Measurements from ENCODE around the gene NPB. TPM values are rescaled to one million over a fixed set of nuclear protein-coding genes. Genes with fewer than 3 reads are reported as not detected.

Gene NPB
- total RNA-seq, 1 experiment from 2014 or later = 0.34 TPM

GRCh38 chr17:81940538-81941483 is 38.8 kb downstream of the NPB start:
- DNase-seq (ENCODE audit: low read depth) = no peak

DNA sequence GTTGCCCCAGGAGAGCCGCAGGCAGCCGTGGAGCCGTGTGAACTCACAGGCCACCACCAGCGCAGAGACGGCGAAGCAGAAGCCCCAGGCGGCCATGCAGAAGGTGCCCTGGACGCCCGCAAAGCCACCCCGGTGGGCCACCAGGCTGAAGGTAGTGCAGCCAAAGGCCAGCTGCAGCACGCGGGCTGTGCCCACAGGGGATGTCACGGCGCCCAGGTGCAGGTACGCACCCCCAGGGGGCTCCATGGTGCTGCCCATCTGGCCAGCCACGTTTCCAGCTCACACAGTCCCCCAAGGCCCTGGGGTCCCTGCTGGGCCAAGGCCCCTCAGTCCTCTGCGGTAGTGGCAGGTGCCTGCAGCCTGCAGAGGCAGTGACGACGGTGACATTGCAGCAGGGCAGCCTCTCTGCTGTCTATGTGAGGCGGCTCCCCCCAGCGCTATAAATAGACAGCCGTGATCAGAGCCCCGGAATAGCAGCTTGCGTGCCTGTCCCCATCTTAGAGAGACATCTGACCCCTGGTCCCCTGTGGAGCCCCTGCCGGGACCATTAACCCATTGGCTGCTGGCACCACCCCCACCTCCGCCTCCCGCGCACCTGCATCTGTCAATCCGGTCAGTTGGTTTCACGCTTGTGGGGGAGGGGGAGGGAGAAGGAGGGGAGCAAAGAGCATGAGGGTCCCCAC is 39.6 kb downstream of the NPB start:
- no peak for DNase-seq (ENCODE audit: low read depth)

DNA sequence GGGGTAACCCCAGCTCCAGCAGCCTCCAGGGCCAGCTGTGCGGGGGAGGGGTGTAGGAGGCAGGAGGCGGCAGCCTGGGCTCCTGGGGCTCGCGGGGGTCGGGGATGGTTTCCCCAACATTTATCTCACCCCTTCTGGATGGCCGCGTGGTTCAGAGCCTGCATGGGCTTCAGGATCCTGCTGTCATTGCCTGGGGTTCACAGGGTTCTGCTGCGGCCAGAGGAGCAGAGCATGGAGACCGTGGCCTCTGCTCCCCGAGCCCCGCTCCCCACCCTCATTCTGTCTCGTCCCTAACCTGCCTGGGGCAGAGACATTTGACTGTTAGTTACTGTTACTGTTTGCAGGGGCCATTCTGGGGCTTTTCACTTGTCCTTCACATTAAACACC is 40.1 kb downstream of the NPB start:
- DNase-seq (ENCODE audit: low read depth) = no peak

DNA sequence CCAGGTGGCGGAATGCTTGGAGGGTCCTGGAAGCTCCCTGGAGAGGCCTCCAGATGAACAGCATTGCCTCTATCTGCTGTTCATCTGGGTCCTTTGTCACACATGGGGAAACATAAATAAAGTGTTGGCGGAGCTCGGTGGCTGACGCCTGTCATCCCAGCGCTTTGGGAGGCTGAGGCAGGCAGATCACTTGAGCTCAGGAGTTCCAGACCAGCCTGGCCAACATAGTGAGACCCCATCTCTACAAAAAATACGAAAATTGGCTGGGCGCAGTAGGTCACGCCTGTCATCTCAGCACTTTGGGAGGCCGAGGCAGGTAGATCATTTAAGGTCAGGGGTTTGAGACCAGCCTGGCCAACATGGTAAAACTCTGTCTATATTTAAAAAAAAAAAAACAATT is 42.8 kb downstream of the NPB start:
- DNase-seq (ENCODE audit: low read depth) = no peak

GRCh38 chr17:81947189-81947588 is 45.2 kb downstream of the NPB start, which contains the start of gene MYADML2:
TSS of gene MYADML2 (minus strand) at chr17:81947233. CDS start at chr17:81941741, 5,492 bp downstream.
- DNase-seq (ENCODE audit: low read depth) = no peak

DNA sequence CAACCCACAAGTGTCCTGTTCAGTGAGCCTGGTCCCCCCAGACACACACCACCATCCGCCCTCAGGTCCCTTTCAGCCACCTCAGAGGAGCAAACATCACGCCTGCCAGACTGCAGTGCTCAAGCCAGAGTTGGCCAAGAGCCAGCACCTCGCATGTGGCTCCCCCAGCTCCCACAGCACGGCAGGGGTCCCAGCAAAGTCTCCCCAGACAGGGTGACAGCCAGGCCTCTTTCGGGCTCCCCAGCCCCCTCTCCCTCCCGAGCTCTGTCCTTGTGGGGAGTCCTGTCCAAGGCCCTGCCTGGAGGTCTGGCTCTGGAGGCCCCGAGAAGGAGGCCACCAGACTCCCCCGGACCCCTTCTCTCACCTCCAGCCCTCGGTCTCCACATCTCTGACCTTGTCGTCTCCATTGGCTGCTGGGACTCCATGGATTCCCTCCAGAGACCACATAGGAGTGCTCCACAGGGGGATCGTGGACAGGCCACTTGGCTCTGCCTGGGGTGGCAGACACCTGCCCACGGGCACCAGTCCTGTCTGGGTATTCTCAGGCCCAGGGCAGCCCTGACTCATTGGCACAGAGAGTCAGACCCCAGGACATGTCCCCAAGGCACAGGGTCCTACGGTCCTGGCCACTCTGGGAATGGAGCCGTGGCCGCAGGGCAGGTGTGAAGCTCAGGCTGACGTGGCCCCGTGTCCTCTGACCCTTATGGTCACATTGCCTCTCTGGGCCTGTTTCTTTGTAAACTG is 46.8 kb downstream of the NPB start:
- no peak for DNase-seq (ENCODE audit: low read depth)

DNA sequence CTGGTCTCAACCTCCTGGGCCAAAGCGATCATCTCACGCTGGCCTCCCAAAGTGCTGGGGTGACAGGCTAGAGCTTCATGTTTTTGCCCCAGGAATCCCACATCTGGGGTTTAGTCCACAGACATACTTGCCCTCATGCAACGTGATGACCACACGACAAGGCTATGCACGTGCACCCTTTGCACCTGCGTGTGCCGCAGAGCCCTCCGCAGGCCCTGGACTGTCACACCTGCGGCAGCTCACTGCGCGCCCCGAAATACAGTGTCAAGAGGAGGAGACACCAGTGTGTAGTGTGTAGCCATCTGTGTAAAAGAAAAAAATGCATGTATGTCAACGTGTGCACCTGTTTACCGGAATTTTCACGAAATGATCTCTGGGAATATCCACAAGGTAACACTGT is 48.5 kb downstream of the NPB start:
- no peak for DNase-seq (ENCODE audit: low read depth)

- no peak for DNase-seq (ENCODE audit: low read depth)
Observed at GRCh38 chr17:81951785-81952684, 50.0 kb downstream of the NPB start.

Other genes with a start within 250 kb of the NPB start
- gene PDE6G, start 245.7 kb upstream of the NPB start, total RNA-seq (2014; rRNA removed; shearing (Covaris generic)) = 0.10 and 0.35 TPM in 2 replicates
- gene OXLD1, start 235.6 kb upstream of the NPB start, total RNA-seq (2014; rRNA removed; shearing (Covaris generic)) = 63.5 and 66.8 TPM in 2 replicates
- 47.3 and 60.3 TPM in 2 replicates for gene CCDC137, start 235.5 kb upstream of the NPB start, total RNA-seq (2014; rRNA removed; shearing (Covaris generic))
- gene ARL16, start 218.4 kb upstream of the NPB start, total RNA-seq (2014; rRNA removed; shearing (Covaris generic)) = 47.9 and 59.7 TPM in 2 replicates
- 165 and 172 TPM in 2 replicates for gene HGS, start 218.2 kb upstream of the NPB start, total RNA-seq (2014; rRNA removed; shearing (Covaris generic))
- 51.9 and 57.7 TPM in 2 replicates for gene MRPL12, start 198.9 kb upstream of the NPB start, total RNA-seq (2014; rRNA removed; shearing (Covaris generic))
- gene SLC25A10, start 190.0 kb upstream of the NPB start, total RNA-seq (2014; rRNA removed; shearing (Covaris generic)) = 96.9 and 106 TPM in 2 replicates
- gene GCGR, start 98.1 kb upstream of the NPB start, total RNA-seq (2014; rRNA removed; shearing (Covaris generic)) = not detected in 2 replicates
- gene MCRIP1, start 68.9 kb upstream of the NPB start, total RNA-seq (2014; rRNA removed; shearing (Covaris generic)) = 81.9 and 87.0 TPM in 2 replicates
- gene PPP1R27, start 67.2 kb upstream of the NPB start, total RNA-seq (2014; rRNA removed; shearing (Covaris generic)) = 0.47 TPM in 1 of 2 replicates, not detected in the other
- gene P4HB, start 41.7 kb upstream of the NPB start, total RNA-seq (2014; rRNA removed; shearing (Covaris generic)) = 784 and 825 TPM in 2 replicates
- gene ARHGDIA, start 30.9 kb upstream of the NPB start, total RNA-seq (2014; rRNA removed; shearing (Covaris generic)) = 206 and 315 TPM in 2 replicates
- 311 and 338 TPM in 2 replicates for gene ALYREF, start 10.7 kb upstream of the NPB start, total RNA-seq (2014; rRNA removed; shearing (Covaris generic))
- 100 and 133 TPM in 2 replicates for gene ANAPC11, start 10.5 kb upstream of the NPB start, total RNA-seq (2014; rRNA removed; shearing (Covaris generic))
- gene PCYT2, start 9.2 kb downstream of the NPB start, total RNA-seq (2014; rRNA removed; shearing (Covaris generic)) = 27.6 and 34.8 TPM in 2 replicates
- 19.4 and 20.2 TPM in 2 replicates for gene SIRT7, start 15.9 kb downstream of the NPB start, total RNA-seq (2014; rRNA removed; shearing (Covaris generic))
- gene MAFG, start 25.5 kb downstream of the NPB start, total RNA-seq (2014; rRNA removed; shearing (Covaris generic)) = 19.2 and 21.1 TPM in 2 replicates
- 58.8 and 67.1 TPM in 2 replicates for gene PYCR1, start 35.1 kb downstream of the NPB start, total RNA-seq (2014; rRNA removed; shearing (Covaris generic))
- not detected in 2 replicates for gene MYADML2, start 45.0 kb downstream of the NPB start, total RNA-seq (2014; rRNA removed; shearing (Covaris generic))
- not detected in 2 replicates for gene NOTUM, start 58.9 kb downstream of the NPB start, total RNA-seq (2014; rRNA removed; shearing (Covaris generic))
- gene ASPSCR1, start 75.4 kb downstream of the NPB start, total RNA-seq (2014; rRNA removed; shearing (Covaris generic)) = 41.2 and 49.3 TPM in 2 replicates
- 97.0 and 172 TPM in 2 replicates for gene CENPX, start 120.6 kb downstream of the NPB start, total RNA-seq (2014; rRNA removed; shearing (Covaris generic))
- 16.1 and 17.2 TPM in 2 replicates for gene LRRC45, start 121.1 kb downstream of the NPB start, total RNA-seq (2014; rRNA removed; shearing (Covaris generic))
- 41.7 and 46.9 TPM in 2 replicates for gene RAC3, start 129.4 kb downstream of the NPB start, total RNA-seq (2014; rRNA removed; shearing (Covaris generic))
- gene DCXR, start 135.5 kb downstream of the NPB start, total RNA-seq (2014; rRNA removed; shearing (Covaris generic)) = 75.1 and 83.5 TPM in 2 replicates
- gene RFNG, start 149.6 kb downstream of the NPB start, total RNA-seq (2014; rRNA removed; shearing (Covaris generic)) = 21.9 and 31.5 TPM in 2 replicates
- gene GPS1, start 149.7 kb downstream of the NPB start, total RNA-seq (2014; rRNA removed; shearing (Covaris generic)) = 240 and 272 TPM in 2 replicates
- gene DUS1L, start 163.6 kb downstream of the NPB start, total RNA-seq (2014; rRNA removed; shearing (Covaris generic)) = 114 and 122 TPM in 2 replicates
- 140 and 151 TPM in 2 replicates for gene FASN, start 196.0 kb downstream of the NPB start, total RNA-seq (2014; rRNA removed; shearing (Covaris generic))